ENCODE data around the gene POLN.

POLN gene

GRCh38 chr4:2078584-2078983, 163.3 kb downstream of the POLN start:
- DNase-seq = no peak

GRCh38 chr4:2077537-2078460, 164.1 kb downstream of the POLN start:
- DNase-seq = no peak

- DNase-seq = no peak
Measured at GRCh38 chr4:2076908-2077536, 164.9 kb downstream of the POLN start.

- no peak for DNase-seq
Measured at GRCh38 chr4:2075987-2076907, 165.7 kb downstream of the POLN start.

GRCh38 chr4:2075171-2075986, 166.5 kb downstream of the POLN start:
- no peak for DNase-seq

GRCh38 chr4:2074588-2074987, 167.3 kb downstream of the POLN start:
- no peak for DNase-seq

- no peak for DNase-seq
Measured at GRCh38 chr4:2073808-2074481, 168.0 kb downstream of the POLN start.

GRCh38 chr4:2072971-2073807, 168.7 kb downstream of the POLN start:
- DNase-seq = no peak

GRCh38 chr4:2071912-2072867, 169.7 kb downstream of the POLN start:
- DNase-seq = no peak

GRCh38 chr4:2071252-2071911, 170.5 kb downstream of the POLN start:
- DNase-seq = peak; percentile 46

GRCh38 chr4:2070421-2071251, 171.3 kb downstream of the POLN start:
- DNase-seq = no peak

- DNase-seq = no peak
Measured at GRCh38 chr4:2069986-2070385, 171.9 kb downstream of the POLN start.

GRCh38 chr4:2069161-2069971, 172.6 kb downstream of the POLN start:
- DNase-seq = no peak

GRCh38 chr4:2068566-2068965, 173.4 kb downstream of the POLN start:
- DNase-seq = no peak

- no peak for DNase-seq
Measured at GRCh38 chr4:2068198-2068470, 173.8 kb downstream of the POLN start.

- no peak for DNase-seq
Measured at GRCh38 chr4:2067446-2068197, 174.3 kb downstream of the POLN start.
